K562 (cell line): ENCODE data around the gene FGL2. TPM values are rescaled to one million over a fixed set of nuclear protein-coding genes. Genes with fewer than 3 reads are reported as not detected.

Experiments
- ATAC-seq: fragments of 200-7000 bp; cut with Tn5 transposase; 3 replicates; pipeline ENCODE4 v1.9.1; 2020; ENCODE audit warnings: moderate library complexity
- BruUV-seq: library from RNA; stranded (reverse); fragments of 400-500 nt; replicated peaks from 2 replicates; lab custom pipeline; 2021; lab: Mats Ljungman, UMichigan
- CTCF ChIA-PET: fragments of 300-600 bp; formaldehyde crosslinking; extraction: SDS; loops from one replicate; lab custom pipeline; 2021; ENCODE audit warnings: low intra/inter-chr PET ratio; lab: Yijun Ruan, JAX
- POLR2A ChIA-PET: fragments of 300-600, 350-650 bp; sonication (Branson Sonifier 250); formaldehyde crosslinking; extraction: SDS; loops from one replicate; lab custom pipeline; 2021; ENCODE audit warnings: antibody characterized with exemption, inconsistent platforms; lab: Yijun Ruan, JAX
- DNase-seq, 4 experiments: peaks; one replicate each; pipeline versions ENCODE4 v3.0.0 to v3.0.0-alpha.2; 2011 to 2018; ENCODE audit warnings: low spot score in 3 of 4, mixed read lengths in 3 of 4; ENCODE audit errors: extremely low read depth in 1 of 4
- FAIRE-seq: peaks from 2 replicates; lab custom pipeline; 2011; peaks lifted over from hg19 to GRCh38; lab: Jason Lieb, UNC
- H2AFZ ChIP-seq: 2 replicates; pipeline ENCODE4 v1.6.0; 2011; ENCODE audit warnings: low read depth, low read length, control low read depth, inconsistent platforms
- H3K27ac ChIP-seq: fragments of 200-600 bp; 3 replicates; pipeline ENCODE4 v1.8.0; 2011; ENCODE audit warnings: low read depth, mild to moderate bottlenecking, control low read depth, inconsistent platforms, low read length, moderate library complexity, mixed read lengths; ENCODE audit errors: extremely low read depth
- H3K27me3 ChIP-seq, 2 experiments: fragments of 300-600 bp in 1 of 2; 2 replicates in 1 of 2; 3 replicates in 1 of 2; pipeline versions ENCODE4 v1.6.0 to v1.8.0; 2011; ENCODE audit warnings: inconsistent platforms in 2 of 2, low read length in 2 of 2, mild to moderate bottlenecking in 1 of 2, mixed read lengths in 1 of 2, moderate library complexity in 1 of 2; ENCODE audit not compliant: control insufficient read depth in 2 of 2, insufficient read depth in 2 of 2
- H3K36me3 ChIP-seq: fragments of 300-600 bp; 3 replicates; pipeline ENCODE4 v1.8.0; 2011; ENCODE audit warnings: mild to moderate bottlenecking, low read length, inconsistent platforms; ENCODE audit not compliant: control insufficient read depth, insufficient read depth
- H3K4me1 ChIP-seq, 2 experiments: fragments of 200-600 bp in 1 of 2; replicated peaks in 1 of 2; 2 replicates in 1 of 2; 3 replicates in 1 of 2; pipeline versions ENCODE4 v1.5.1 to v1.8.0; 2011; ENCODE audit warnings: inconsistent platforms in 2 of 2, low read length in 2 of 2, mild to moderate bottlenecking in 1 of 2, mixed read lengths in 1 of 2, moderate library complexity in 1 of 2; ENCODE audit not compliant: control insufficient read depth in 2 of 2, insufficient read depth in 2 of 2
- H3K4me2 ChIP-seq: 2 replicates; pipeline ENCODE4 v1.6.1; 2011; ENCODE audit warnings: low read length, control low read depth, inconsistent platforms, mixed read lengths; ENCODE audit not compliant: insufficient read depth
- H3K4me3 ChIP-seq: fragments of 200-600 bp; sonication (generic), shearing (Covaris generic); 2 replicates; pipeline ENCODE4 v1.5.1; 2016; ENCODE audit warnings: control low read depth, inconsistent platforms
- H3K79me2 ChIP-seq: fragments of 200-600 bp; 3 replicates; pipeline ENCODE4 v1.8.0; 2011; ENCODE audit warnings: low read length, inconsistent platforms; ENCODE audit not compliant: control insufficient read depth, insufficient read depth
- H3K9ac ChIP-seq, 2 experiments: 2 replicates each; pipeline versions ENCODE4 v1.6.0 to v1.6.1; 2011; ENCODE audit warnings: low read depth in 2 of 2, low read length in 2 of 2, control low read depth in 1 of 2, inconsistent platforms in 1 of 2, mild to moderate bottlenecking in 1 of 2, mixed read lengths in 1 of 2; ENCODE audit not compliant: insufficient read depth in 1 of 2
- H3K9me1 ChIP-seq: one replicate; pipeline ENCODE4 v1.6.0; 2011; ENCODE audit warnings: inconsistent platforms, mild to moderate bottlenecking, low read length, moderate library complexity; ENCODE audit not compliant: control insufficient read depth, insufficient read depth
- H3K9me3 ChIP-seq: replicated peaks from 2 replicates; pipeline ENCODE4 v1.5.1; 2011; ENCODE audit warnings: low read depth, low read length, inconsistent platforms; ENCODE audit not compliant: control insufficient read depth, insufficient read depth
- H4K20me1 ChIP-seq: replicated peaks from 2 replicates; pipeline ENCODE4 v1.6.1; 2011; ENCODE audit warnings: low read length, inconsistent platforms, mixed read lengths; ENCODE audit not compliant: control insufficient read depth, insufficient read depth
- ELK1 ChIP-seq: sonication (generic); formaldehyde crosslinking; IDR thresholded peaks from 2 replicates; pipeline ENCODE4 v1.8.1; 2022; ENCODE audit warnings: missing genetic modification reagents
- NBN ChIP-seq: fragments of 450-650 bp; IDR thresholded peaks from 2 replicates; pipeline ENCODE4 v1.6.1; 2016; ENCODE audit warnings: low read depth, mild to moderate bottlenecking
- PHF8 ChIP-seq: fragments of 200-600 bp; sonication (generic); IDR thresholded peaks from 2 replicates; pipeline ENCODE4 v1.6.1; 2012; ENCODE audit warnings: mixed run types, mild to moderate bottlenecking, inconsistent platforms, low read length, moderate library complexity, borderline replicate concordance
- POLR3A ChIP-seq: IDR thresholded peaks from 2 replicates; pipeline ENCODE4 v1.6.1; 2011; ENCODE audit warnings: borderline replicate concordance, mild to moderate bottlenecking, moderate library complexity; ENCODE audit not compliant: insufficient read length, insufficient read depth; ENCODE audit errors: extremely low read depth
- RBM14 ChIP-seq: fragments of 200-400 bp; formaldehyde crosslinking; IDR thresholded peaks from 2 replicates; pipeline ENCODE4 v1.6.1; 2018; ENCODE audit warnings: low read depth, mild to moderate bottlenecking, low read length, moderate library complexity, borderline replicate concordance; ENCODE audit not compliant: insufficient read depth
- SMARCB1 ChIP-seq: IDR thresholded peaks from 2 replicates; pipeline ENCODE4 v1.6.1; 2011; ENCODE audit warnings: improper control_type of control experiment, low read depth; ENCODE audit not compliant: insufficient read length
- ZBTB7A ChIP-seq: IDR thresholded peaks from 2 replicates; pipeline ENCODE4 v1.6.1; 2011; ENCODE audit warnings: low read depth, mild to moderate bottlenecking, low read length, moderate library complexity, borderline replicate concordance; ENCODE audit not compliant: control insufficient read depth
- ZNF407 ChIP-seq: fragments of 450-650 bp; IDR thresholded peaks from 2 replicates; pipeline ENCODE4 v1.6.1; 2016; ENCODE audit warnings: low read depth
- WGBS: fragments of 100-300 bp; shearing (Covaris generic); methylation state at CpG from one replicate; pipeline ENCODE4 v1.1.6; 2016; ENCODE audit warnings: low coverage, mixed read lengths; ENCODE audit not compliant: insufficient coverage; ENCODE audit errors: missing lambda C conversion rate; 5-methylcytosine and 5-hydroxymethylcytosine counted together
- in situ Hi-C: fragments of 300-500 bp; cut with MboI; formaldehyde crosslinking; loops from 4 replicates; pipeline ENCODE4 v1.15.0; 2018; ENCODE audit warnings: inconsistent platforms, mixed read lengths
- intact Hi-C: fragments of 100-400 bp; cut with micrococcal nuclease; formaldehyde crosslinking; loops from 2 replicates; pipeline ENCODE4 v1.14.2; 2022
- polyA plus RNA-seq, 8 experiments: library from polyadenylated mRNA; depleted of rRNA in 4 of 8; stranded (reverse) in 5 of 8; unstranded in 3 of 8; fragments of >200 nt; fragmentation: Nextera tagmentation in 2 of 8; fragmentation: Illumina TruSeq in 1 of 8; extraction: Ambion mirVana in 2 of 8; extraction: Trizol in 1 of 8; gene quantifications; 2 replicates each; pipeline versions ENCODE4 v1.2.1 to v1.2.3, GENCODE V29; 2011 to 2014; ENCODE audit warnings: inconsistent platforms in 1 of 8, missing spikeins in 1 of 8
- total RNA-seq, 7 experiments: library from RNA; depleted of rRNA in 6 of 7; stranded (reverse); fragments of >200 nt in 6 of 7; fragmentation: Illumina TruSeq in 2 of 7; extraction: Trizol in 2 of 7; gene quantifications; 2 replicates each; pipeline versions ENCODE4 v1.2.1 to v1.2.3, GENCODE V29; 2011 to 2021; ENCODE audit warnings: low replicate concordance in 1 of 7
- TF ChIP-seq, protein P1 (sequence below): fragments of 450-650 bp; formaldehyde crosslinking; IDR thresholded peaks from 2 replicates; pipeline ENCODE4 v1.4.0; 2020; ENCODE audit warnings: mild to moderate bottlenecking, moderate library complexity

The FGL2 gene
- total and polyA plus RNA-seq, 9 of the 15 experiments (the other 6 are each of a cell fraction or from before 2014, with no cell fraction given) = 0.11 TPM; not detected in 8

GRCh38 chr7:77244222-77244934 is 44.8 kb upstream of the FGL2 start:
- in situ Hi-C loops = loop anchor here (25.0 kb wide), 1 partner anchor 607 kb away; the partner anchor contains the start of gene POMZP3
- Histone ChIP-seq H3K27me3 (peaks cover 0 to 6% of the 10 kb centered on the region in 2 experiments; a peak in 2 of 5 replicates), H3K4me1 (no peaks in the 10 kb centered on the region; a peak in 1 of 5 replicates), H3K4me3 (no peak overlapping the region), H3K79me2 (no peaks in the 10 kb centered on the region), H3K36me3 (no peaks in the 10 kb centered on the region), H4K20me1 (no peaks in the 10 kb centered on the region), H3K9me1 (no peaks in the 10 kb centered on the region), H3K9me3 (no peaks in the 10 kb centered on the region), H3K27ac (no peak overlapping the region), H2AFZ (no peak overlapping the region), H3K4me2 (no peak overlapping the region), H3K9ac (no peak overlapping the region)
- 22% methylated on average over 6 of the region's 6 CpGs for WGBS
- DNase-seq = no peak
- intact Hi-C loops = loop anchor here (10.0 kb wide), 1 partner anchor 120 kb away; the partner anchor contains the start of gene CCDC146
- POLR2A ChIA-PET = no interaction called here
- ATAC-seq = no peak
- FAIRE-seq = no peak
- CTCF ChIA-PET = no interaction called here
- BruUV-seq = no TSS peak
- no peak for TF ChIP-seq ELK1 (CRISPR knock-in tag)
- no peak for TF ChIP-seq PHF8
- TF ChIP-seq, protein P1, sequence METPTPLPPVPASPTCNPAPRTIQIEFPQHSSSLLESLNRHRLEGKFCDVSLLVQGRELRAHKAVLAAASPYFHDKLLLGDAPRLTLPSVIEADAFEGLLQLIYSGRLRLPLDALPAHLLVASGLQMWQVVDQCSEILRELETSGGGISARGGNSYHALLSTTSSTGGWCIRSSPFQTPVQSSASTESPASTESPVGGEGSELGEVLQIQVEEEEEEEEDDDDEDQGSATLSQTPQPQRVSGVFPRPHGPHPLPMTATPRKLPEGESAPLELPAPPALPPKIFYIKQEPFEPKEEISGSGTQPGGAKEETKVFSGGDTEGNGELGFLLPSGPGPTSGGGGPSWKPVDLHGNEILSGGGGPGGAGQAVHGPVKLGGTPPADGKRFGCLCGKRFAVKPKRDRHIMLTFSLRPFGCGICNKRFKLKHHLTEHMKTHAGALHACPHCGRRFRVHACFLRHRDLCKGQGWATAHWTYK = no peak
- TF ChIP-seq ZBTB7A = no peak
- no peak for TF ChIP-seq SMARCB1
- TF ChIP-seq NBN = no peak
- TF ChIP-seq ZNF407 = no peak
- TF ChIP-seq POLR3A = no peak
- no peak for TF ChIP-seq RBM14
